ENCODE measurements around the gene PHLPP1.

Gene PHLPP1

GRCh38 chr18:62812242-62812641 lies 96.9 kb downstream of the PHLPP1 start:
- DNase-seq, result no peak

GRCh38 chr18:62812876-62813275 lies 97.5 kb downstream of the PHLPP1 start:
- DNase-seq, result no peak

GRCh38 chr18:62814132-62814759 lies 98.9 kb downstream of the PHLPP1 start:
- no peak for DNase-seq

GRCh38 chr18:62825382-62825781 lies 110.0 kb downstream of the PHLPP1 start:
- no peak for DNase-seq

GRCh38 chr18:62827397-62827796 lies 112.1 kb downstream of the PHLPP1 start:
- no peak for DNase-seq

GRCh38 chr18:62828091-62828640 lies 112.8 kb downstream of the PHLPP1 start:
- DNase-seq, result no peak

- DNase-seq, result no peak
These were observed 113.5 kb downstream of the PHLPP1 start for GRCh38 chr18:62828852-62829251.

GRCh38 chr18:62829936-62830335 lies 114.6 kb downstream of the PHLPP1 start:
- no peak for DNase-seq

GRCh38 chr18:62832282-62832681 lies 116.9 kb downstream of the PHLPP1 start:
- no peak for DNase-seq

- no peak for DNase-seq
These were observed 118.2 kb downstream of the PHLPP1 start for GRCh38 chr18:62833494-62833893.

GRCh38 chr18:62834715-62835114 lies 119.4 kb downstream of the PHLPP1 start:
- DNase-seq, result no peak

GRCh38 chr18:62837011-62837410 lies 121.7 kb downstream of the PHLPP1 start:
- DNase-seq, result no peak

GRCh38 chr18:62838475-62839098 lies 123.2 kb downstream of the PHLPP1 start:
- no peak for DNase-seq

GRCh38 chr18:62839874-62840713 lies 124.8 kb downstream of the PHLPP1 start:
- DNase-seq, result no peak

GRCh38 chr18:62841405-62841804 lies 126.1 kb downstream of the PHLPP1 start:
- DNase-seq, result no peak

GRCh38 chr18:62842898-62843297 lies 127.6 kb downstream of the PHLPP1 start:
- no peak for DNase-seq

GRCh38 chr18:62844850-62845643 lies 129.7 kb downstream of the PHLPP1 start:
- no peak for DNase-seq

- DNase-seq, result no peak
These were observed 131.0 kb downstream of the PHLPP1 start for GRCh38 chr18:62846313-62846712.

- no peak for DNase-seq
These were observed 131.7 kb downstream of the PHLPP1 start for GRCh38 chr18:62847081-62847480.

- DNase-seq, result no peak
These were observed 133.6 kb downstream of the PHLPP1 start for GRCh38 chr18:62848946-62849345.

- DNase-seq, result no peak
These were observed 135.4 kb downstream of the PHLPP1 start for GRCh38 chr18:62850619-62851306.

- no peak for DNase-seq
These were observed 137.5 kb downstream of the PHLPP1 start for GRCh38 chr18:62852851-62853250.

Data from activated CD4-positive, alpha-beta T cell treated with anti-CD3 and anti-CD28 coated beads, Interleukin-2, amount 50 U/mL, for 4 hours (primary cell).